HG03139 (cell line): ENCODE results near the gene TRIM52.

Source experiments
- ATAC-seq: cut with Tn5 transposase; IDR thresholded peaks from one replicate; pipeline ENCODE4 v1.9.1; 2021; ENCODE audit not compliant: unreplicated experiment

Gene TRIM52

DNA sequence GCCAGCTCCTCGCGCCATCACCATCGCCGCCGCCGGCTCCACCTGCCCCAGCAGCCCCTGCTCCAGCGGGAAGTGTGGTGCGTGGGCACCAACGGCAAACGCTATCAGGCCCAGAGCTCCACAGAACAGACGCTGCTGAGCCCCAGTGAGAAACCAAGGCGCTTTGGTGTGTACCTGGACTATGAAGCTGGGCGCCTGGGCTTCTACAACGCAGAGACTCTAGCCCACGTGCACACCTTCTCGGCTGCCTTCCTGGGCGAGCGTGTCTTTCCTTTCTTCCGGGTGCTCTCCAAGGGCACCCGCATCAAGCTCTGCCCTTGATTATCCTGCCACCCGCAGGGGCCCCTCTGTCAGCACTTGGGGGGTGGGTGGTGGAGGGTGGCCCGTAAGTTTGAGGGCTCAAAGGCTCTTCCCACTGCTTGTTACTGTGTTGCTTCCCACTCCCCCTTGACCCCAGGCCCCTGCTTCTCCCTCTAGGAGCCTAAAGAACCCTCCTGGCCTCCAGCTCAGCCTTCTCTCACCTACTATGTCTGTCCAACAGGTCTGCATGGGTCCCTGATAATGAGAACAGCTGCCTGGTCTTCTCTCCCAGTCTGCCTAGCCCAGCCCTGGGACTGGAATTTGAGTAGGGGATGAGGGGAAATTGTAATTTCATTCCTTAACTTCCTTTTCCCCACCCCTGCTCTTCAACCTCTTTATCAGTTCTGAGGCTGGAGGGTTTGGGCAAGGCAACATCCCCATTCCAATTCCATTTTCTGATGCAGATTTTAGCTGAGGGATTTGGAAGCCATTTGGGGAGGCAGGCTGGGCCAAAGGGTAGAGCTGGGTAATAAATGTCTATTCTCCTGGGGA is 26.3 kb downstream of the TRIM52 start:
- no peak for ATAC-seq

DNA sequence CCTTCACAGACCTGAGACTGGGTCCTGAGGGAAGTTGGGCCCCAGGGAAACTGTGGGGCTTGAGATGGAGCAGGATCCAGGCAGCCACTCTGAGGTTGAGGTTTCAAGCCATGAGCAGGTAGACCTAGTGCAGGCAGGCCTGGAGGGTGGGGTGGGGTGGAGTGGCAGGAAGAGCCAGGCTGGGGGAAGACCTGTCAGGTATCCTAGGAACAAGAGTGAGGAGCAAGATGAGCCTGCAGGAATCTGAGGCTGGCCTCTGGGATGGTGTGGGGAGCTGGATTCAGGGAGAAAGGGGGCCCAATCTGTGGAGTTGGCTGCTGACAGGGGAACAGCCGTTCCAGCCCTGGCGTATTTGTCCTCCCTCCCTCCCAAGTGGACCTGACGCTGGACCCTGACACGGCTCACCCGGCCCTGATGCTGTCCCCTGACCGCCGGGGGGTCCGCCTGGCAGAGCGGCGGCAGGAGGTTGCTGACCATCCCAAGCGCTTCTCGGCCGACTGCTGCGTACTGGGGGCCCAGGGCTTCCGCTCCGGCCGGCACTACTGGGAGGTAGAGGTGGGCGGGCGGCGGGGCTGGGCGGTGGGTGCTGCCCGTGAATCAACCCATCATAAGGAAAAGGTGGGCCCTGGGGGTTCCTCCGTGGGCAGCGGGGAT is 27.0 kb downstream of the TRIM52 start:
- ATAC-seq = no peak

DNA sequence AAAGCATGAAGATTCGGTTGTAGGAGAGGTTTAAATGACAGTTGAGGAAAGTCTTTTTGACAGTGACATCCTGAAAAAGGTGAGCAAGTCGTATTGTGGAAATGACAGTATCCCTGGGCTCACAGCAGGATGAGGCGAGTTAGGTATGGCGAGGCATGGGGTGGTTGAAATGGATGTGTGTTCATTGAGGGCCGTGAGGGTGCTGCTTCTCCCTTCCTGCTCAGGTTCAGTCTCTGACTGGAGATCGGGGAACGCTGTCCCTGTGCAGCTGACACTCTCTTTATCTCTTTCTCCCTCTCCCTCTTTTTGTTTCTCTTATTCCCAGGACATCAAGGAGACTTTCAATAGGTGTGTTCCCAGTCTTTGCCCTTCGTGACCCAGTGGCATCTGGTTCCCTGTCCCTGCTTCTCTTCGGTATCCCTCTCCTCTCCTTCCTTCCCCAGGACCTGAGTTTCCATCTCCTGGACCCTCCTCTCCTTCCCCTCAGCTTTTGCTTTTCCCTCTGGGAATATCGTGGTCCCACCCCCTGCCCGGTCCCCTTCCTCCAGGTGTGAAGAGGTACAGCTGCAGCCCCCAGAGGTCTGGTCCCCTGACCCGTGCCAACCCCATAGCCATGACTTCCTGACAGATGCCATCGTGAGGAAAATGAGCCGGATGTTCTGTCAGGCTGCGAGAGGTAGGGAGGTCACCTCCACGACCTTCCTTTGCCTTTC is 27.7 kb downstream of the TRIM52 start:
- no peak for ATAC-seq

DNA sequence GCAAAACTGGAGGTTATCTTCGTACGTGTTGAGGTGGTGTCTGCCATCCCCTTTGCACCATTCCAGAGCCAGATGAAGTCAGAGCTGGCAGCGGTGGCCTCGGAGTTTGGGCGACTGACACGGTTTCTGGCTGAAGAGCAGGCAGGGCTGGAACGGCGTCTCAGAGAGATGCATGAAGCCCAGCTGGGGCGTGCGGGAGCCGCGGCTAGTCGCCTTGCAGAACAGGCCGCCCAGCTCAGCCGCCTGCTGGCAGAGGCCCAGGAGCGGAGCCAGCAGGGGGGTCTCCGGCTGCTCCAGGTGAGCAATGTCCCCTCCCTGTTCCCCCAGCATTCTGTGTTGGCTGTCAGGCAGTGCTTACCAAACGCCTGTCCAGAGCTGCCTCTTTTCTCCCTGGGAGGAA is 28.4 kb downstream of the TRIM52 start:
- ATAC-seq = no peak

DNA sequence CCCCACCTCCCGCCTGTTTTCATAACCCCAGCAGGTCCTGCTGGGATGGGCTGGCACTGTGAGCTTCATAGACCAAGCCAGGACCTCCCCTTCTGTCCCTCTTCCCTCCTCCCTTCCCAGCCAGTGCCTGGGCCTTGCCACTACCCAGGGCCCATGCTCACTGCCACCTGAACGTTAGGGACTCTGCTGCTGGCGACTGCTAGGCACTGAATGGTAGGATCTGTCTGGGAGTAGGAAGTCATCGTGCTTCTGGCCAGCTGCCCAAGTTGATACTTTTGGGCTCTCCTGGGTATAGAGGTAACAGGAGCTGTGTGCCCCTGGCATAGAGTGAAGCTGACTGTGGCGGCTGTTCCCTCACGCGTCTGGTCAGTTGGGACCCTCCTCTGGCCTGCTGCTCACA is 29.5 kb downstream of the TRIM52 start:
- no peak for ATAC-seq

DNA sequence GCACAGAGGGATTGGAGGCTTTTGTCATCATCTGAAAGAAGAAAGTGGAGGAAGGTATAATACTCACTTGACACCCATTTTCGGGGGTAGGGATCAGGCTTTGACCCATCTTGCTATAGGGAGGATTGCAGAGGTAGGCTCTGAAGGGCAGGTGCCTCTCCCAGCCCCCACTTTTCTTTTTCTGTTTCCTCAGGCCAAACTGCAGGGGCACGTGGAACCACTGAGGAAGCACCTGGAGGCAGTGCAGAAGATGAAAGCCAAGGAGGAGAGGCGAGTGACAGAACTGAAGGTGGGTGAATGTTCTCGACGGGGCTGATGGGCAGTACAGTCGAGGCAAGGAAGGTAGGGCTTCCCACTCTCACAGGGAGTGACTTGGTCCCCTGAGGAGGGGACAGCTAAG is 30.4 kb downstream of the TRIM52 start:
- no peak for ATAC-seq

DNA sequence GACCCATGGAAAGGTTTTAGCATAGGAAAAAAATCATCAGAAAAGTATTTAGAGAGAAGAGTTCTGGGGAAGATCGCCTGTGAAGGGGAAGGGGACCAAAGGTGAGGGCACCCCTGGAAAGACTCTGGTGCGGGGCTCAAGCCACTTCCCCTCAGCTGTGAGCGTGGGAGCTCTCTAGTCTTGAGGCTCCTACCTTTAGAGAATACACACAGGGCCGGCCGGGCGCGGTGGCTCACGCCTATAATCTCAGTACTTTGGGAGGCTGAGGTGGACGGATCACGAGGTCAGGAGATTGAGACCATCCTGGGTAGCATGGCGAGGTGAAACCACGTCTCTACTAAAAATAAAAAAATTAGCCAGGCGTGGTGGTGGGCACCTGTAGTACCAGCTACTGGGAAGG is 30.9 kb downstream of the TRIM52 start:
- no peak for ATAC-seq

DNA sequence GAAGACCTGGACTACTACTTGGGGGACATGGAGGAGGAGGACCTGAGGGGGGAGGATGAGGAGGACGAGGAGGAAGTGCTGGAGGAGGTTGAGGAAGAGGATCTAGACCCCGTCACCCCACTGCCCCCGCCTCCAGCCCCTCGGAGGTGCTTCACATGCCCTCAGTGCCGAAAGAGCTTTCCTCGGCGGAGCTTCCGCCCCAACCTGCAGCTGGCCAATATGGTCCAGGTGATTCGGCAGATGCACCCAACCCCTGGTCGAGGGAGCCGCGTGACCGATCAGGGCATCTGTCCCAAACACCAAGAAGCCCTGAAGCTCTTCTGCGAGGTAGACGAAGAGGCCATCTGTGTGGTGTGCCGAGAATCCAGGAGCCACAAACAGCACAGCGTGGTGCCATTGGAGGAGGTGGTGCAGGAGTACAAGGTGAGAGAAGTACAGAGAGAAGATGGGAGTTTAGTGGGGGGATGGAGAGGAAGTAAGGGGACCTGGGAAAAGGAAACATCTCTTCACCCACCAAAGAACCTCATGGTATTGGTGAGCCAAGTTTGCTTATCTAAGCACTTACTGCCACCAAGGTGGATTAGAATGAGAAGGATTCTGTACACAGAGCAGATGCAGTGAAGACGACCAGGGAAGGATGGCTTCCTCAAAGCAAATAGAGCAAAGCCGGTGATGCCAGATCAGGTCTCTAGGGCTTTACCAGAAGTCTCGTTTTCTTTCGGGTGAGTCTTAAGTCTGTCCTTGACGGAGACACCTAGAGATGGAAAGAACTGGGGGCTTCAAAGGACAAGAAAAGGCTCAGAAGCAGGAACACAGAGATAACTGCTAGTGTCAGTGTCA is 36.3 kb downstream of the TRIM52 start:
- no peak for ATAC-seq

DNA sequence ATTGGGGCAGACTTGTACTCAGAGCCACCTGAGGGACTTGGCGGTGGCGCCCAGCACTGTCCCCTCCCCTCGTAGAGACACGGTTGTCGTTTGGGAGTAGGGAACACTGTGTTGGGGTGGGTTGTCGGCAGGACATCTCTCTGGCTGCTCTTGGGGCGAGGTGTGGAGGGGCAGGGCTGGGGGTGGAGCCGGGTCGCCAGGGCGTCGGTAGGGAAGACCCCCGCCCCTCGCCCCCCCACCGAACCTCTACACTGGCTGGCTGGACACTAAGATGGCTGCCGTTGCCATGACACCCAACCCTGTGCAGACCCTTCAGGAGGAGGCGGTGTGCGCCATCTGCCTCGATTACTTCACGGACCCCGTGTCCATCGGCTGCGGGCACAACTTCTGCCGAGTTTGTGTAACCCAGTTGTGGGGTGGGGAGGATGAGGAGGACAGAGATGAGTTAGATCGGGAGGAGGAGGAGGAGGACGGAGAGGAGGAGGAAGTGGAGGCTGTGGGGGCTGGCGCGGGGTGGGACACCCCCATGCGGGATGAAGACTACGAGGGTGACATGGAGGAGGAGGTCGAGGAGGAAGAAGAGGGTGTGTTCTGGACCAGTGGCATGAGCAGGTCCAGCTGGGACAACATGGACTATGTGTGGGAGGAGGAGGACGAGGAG is 37.1 kb downstream of the TRIM52 start:
- no peak for ATAC-seq

DNA sequence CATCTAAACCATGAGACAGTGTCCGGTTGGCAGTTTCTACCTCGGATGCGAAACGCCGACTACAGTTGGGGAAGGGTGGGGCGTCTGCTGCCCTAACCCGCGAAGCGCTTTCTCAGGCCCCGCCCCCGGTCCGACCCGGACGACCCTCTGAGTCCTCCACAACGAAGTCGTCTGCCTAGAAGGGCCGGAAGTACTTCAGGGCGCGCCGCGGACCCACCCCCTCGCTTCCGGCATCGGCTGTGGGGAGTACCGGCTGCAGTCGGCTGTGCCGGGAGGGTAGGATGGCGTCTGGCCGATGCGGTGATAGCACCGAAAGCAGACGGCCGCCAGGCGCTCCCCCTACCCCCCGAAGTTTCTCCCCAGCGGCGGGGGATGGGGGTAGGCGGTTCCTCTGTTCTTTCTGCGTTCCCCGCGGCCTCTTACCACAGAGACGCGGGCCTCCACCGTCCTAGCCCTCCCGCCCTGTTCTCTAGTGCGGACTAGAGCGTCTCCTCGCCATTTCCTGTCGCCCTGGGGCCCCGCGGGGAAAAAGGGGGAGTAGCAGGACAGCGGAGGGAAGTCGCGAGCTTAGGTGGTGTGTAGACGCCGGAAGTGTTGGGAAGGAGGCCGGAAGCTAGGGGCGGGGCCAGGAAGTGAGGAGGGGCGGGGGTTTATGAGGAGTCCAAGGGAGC is 37.8 kb downstream of the TRIM52 start, which contains the start of gene TRIM41:
TRIM41 (plus strand) TSS at position 224 of the 671 bp plus-strand sequence. CDS start 719 bp downstream, outside the sequence.
- ATAC-seq = peak; percentile 61

DNA sequence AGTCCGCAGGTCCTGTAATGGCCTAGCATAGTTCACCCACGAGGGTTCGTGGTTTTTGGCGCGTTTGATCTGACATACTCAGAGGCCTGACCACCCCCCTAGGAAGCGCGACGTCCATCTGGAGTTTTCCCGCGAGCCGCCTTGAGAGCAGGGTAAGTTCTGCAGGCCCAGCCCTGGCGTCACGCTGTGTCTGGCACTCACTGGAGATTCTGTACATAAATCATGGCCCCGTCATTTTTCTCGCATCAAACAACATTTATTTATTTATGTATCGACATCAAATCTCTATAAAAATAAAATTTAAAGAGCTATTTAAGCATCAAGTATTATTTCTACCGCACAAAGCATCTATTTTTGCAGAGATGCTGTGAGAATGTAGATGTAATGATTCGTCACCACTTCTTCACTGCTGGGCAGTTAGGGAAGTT is 38.3 kb downstream of the TRIM52 start:
- ATAC-seq = peak; percentile 1

DNA sequence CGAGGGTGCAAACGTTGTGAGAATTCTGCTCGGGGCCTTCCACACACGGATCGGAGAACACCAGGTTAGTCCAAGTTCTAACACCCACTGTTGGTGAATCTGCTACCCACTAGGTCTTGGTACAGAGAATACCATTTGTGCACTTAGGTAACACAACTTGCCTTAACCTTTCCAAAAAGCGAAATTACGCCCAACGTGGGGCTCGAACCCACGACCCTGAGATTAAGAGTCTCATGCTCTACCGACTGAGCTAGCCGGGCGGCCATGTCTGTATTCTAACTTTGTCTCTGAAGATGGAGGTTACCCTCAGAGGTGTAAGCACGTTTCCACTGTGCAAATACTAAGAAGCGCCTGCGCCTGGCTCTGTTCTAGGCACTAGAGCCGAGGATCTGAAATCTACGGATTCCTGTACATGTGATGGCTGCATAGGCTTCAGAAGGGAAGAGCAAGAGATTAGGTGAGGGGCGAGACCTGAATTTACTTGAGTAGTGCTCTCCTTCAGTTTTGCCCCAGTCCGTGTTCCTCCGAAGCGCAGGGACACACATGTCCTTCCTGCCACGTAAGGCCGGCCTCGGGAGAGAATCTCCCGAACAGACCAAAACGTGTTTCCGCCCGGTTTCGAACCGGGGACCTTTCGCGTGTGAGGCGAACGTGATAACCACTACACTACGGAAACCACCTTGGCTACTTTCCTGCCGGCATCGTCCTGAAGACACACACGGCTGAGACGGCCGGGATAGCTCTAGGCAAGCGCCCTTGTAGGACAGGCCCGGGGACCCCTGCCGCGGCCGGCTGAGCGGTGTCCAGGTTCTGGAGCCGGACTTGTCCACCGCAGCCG is 38.9 kb downstream of the TRIM52 start:
- ATAC-seq = peak; percentile 14

DNA sequence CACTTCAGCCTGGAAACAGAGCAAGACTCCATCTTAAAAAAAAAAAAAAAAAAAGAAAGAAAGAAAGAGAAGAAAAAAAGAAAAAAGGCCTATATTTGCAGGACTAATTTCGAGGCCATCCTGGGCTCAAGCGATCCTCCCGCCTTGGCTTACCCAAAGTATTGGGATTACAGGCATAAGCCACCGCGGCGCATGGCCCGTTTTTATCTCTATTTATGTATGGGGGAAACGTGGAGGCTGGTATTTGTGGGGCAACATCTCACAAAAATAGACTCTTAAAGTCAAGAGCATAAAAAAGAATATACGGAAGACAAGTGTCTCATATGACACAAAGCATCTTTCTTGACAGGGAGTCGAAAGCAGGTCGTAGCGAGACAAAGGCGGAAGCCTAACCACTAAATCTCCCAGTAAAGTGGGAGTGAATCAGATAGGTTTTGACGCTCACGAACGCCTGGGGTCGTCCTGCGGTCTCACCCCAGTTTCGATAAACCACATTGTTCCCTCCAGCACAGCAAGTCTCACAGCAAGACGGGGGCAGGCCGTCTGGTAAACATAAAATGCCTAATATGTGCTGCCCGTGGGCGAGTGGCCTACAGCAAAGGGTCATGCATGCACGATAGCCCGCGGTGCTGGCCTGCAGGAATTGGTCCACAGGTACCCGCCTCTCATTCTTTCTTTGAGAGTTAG is 39.7 kb downstream of the TRIM52 start:
- ATAC-seq = no peak

DNA sequence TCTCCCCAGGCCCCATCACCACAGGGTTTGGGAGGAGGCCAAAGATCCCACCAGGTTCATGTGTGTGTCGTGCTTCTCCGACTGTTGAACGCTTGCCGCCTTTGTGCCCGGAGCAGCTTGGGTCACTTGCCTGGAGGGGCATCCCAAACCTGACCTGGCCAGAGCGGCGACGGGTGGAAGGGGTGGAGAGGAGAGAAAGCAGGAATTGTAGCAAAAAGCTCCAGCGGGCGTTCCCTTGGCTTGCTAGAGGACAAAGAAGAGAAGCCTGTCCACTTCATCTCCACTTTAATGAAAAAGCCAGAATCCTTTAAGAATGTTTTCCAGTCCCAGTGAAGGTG is 40.8 kb downstream of the TRIM52 start:
- ATAC-seq = no peak

DNA sequence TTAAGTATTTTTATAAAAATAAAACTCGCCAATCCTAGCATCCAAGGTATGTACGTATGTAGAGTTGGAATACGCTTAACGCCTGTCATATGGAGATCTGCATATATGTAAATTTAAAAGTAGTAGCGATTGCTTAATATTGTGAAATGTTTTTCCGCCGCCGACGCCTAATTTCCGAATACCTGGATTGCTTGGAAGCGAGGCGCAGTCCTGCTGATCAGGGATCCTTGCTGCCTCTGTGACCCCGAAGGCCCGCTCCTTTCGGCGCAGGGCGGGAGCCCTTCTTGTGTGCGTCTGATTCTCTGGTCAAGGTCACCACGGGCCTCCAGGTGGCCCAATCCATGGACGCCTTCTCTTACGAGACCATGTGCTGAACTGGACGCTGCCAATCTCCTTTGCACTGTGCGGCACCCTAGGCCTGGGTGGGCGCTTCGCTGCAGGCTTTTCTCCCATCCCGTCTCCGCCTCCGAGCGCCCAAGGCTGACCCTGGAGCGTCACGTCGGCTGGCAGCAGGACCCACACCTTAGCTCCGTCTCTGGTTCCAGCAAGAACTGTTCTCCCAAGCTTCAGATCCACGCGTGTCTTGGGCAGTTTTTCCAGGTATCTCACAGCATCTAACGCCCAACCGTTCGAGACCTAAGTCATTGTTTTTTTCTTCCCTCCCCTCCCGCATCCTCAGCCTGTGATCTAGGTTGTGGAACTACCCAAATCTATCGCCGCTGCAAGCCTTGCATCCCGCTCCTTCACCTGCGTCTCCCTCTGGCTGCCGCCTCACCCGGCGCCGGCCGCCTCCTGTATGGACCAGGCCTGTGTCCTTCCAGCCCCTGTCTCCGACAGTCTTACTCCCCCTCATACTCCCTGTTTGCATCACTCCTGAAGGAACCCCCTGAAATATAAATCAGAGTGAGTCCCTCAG is 41.4 kb downstream of the TRIM52 start:
- ATAC-seq = no peak

DNA sequence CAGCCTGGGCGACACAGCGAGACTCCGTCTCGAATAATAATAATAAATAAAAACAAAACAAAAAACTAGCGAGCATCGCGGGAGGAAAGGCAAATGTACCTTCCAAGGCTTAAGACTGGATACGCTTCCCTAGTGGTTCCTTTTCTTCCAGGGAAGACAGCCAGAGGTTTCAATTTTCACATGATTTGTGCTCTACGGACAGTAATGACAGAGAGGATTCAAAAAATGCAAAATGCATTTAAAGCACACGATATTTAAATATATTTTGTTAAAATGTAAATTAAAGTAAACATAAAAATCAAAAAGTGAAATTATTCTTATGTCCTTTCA is 42.2 kb downstream of the TRIM52 start:
- ATAC-seq = no peak

DNA sequence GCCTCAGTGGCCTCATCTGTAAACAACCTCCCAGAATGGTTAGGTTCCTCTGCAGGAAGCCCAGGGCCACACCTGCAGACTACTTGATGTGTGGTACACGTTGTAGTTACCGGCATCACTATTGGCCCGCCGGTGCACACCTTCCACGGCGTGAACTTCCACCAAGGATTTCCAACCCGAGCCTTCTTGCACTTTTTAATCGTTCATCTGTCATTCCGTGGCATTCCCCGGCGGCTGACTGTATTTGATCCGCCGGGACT is 43.2 kb downstream of the TRIM52 start:
- no peak for ATAC-seq
